NCI-H2196 (cell line): ENCODE results near the gene TMEM141.
A peak's percentile ranks its signal among the peaks of the same experiment; 100 is the strongest.
"Not testable (repeated sequence)": the region's sequence is repeated elsewhere in the genome, so short reads cannot be mapped to it uniquely, and the experiment has no call there.

Experiments
- DNase-seq: peaks from one replicate; lab custom pipeline; 2025; ENCODE audit not compliant: unreplicated experiment; lab: John Stamatoyannopoulos, UW

Gene TMEM141

GRCh38 chr9:136755302-136756133 lies 35.6 kb upstream of the TMEM141 start:
- not testable (repeated sequence) for DNase-seq

- DNase-seq: no peak
Measured at GRCh38 chr9:136756134-136756438, 35.1 kb upstream of the TMEM141 start.

GRCh38 chr9:136756836-136757235 lies 34.3 kb upstream of the TMEM141 start:
- DNase-seq: no peak

GRCh38 chr9:136757328-136757727 lies 33.8 kb upstream of the TMEM141 start:
- no peak for DNase-seq

- no peak for DNase-seq
Measured at GRCh38 chr9:136757751-136758140, 33.4 kb upstream of the TMEM141 start.

GRCh38 chr9:136759001-136759400 lies 32.1 kb upstream of the TMEM141 start:
- DNase-seq: no peak

- DNase-seq: no peak
Measured at GRCh38 chr9:136759436-136760325, 31.5 kb upstream of the TMEM141 start.

GRCh38 chr9:136760424-136760823 lies 30.7 kb upstream of the TMEM141 start:
- no peak for DNase-seq

- not testable (repeated sequence) for DNase-seq
Measured at GRCh38 chr9:136760834-136761544, 30.2 kb upstream of the TMEM141 start.

GRCh38 chr9:136761545-136761981 lies 29.6 kb upstream of the TMEM141 start:
- no peak for DNase-seq

GRCh38 chr9:136762221-136762691 lies 28.9 kb upstream of the TMEM141 start:
- no peak for DNase-seq

GRCh38 chr9:136762915-136763648 lies 28.1 kb upstream of the TMEM141 start:
- no peak for DNase-seq

GRCh38 chr9:136763649-136764035 lies 27.5 kb upstream of the TMEM141 start:
- no peak for DNase-seq

GRCh38 chr9:136764301-136764891 lies 26.7 kb upstream of the TMEM141 start, which contains the start of gene LCN15:
Gene LCN15, minus strand, starts transcription at chr9:136764518. Its CDS starts 30 bp downstream, at chr9:136764488.
- DNase-seq: peak; percentile 26

- DNase-seq: no peak
Measured at GRCh38 chr9:136765041-136765440, 26.1 kb upstream of the TMEM141 start.

GRCh38 chr9:136765745-136766409 lies 25.3 kb upstream of the TMEM141 start:
- DNase-seq: not testable (repeated sequence)

- DNase-seq: peak; percentile 78
Measured at GRCh38 chr9:136766410-136767120, 24.6 kb upstream of the TMEM141 start.

GRCh38 chr9:136769710-136770191 lies 21.4 kb upstream of the TMEM141 start:
- DNase-seq: peak; percentile 23

GRCh38 chr9:136771907-136772415 lies 19.2 kb upstream of the TMEM141 start:
- no peak for DNase-seq
